ENCODE data around the gene CSNK1E. TPM values are rescaled to one million over a fixed set of nuclear protein-coding genes. Genes with fewer than 3 reads are reported as not detected.

Gene CSNK1E
- total RNA-seq, 4 donors from 2014 or later: 142 to 258 (median 163) TPM

DNA sequence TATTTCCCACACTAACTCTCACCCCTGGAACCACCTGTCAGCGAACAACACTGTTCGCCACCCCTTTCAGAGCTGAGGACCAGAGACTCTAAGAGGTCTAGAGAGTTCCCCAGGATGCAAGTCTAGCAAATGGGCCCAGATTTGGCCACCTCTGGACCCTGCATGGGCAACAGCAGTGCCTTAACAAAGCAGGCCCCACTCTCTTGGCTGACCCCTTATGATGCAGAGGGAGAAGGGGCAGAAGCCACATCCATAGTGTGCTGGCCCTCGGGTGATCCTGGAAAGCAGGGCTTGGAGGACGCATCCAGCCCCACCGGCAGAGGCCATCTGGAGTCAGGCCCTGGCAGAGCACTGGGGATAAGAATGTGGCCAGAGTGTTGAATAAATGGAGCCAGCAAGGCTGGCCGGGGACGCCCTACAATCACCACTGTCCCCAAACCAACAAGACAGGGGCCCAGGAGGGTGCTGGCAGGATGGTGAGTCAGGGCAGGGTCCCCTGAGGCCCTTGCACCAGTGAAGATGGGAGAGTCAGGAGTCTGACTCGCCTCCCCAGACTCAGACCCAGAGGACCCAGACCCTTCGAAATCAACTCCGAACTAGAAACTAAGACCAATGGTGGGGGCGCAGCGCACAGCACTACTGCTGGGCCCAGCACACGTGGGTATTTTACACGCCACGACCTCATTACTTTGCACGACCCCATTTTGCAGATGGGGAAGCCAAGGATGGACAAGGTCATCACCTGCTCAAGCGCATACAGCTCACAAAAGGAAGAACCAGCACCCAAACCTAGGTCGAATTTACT lies 6.5 kb downstream of the CSNK1E start:
- no peak overlapping the region for H3K4me3 ChIP-seq (ENCODE audit: low read depth, poor library complexity, severe bottlenecking)
- 68 to 74% methylated on average over 17 to 18 of the region's 18 CpGs for WGBS, 2 donors
- TF ChIP-seq, protein P1, sequence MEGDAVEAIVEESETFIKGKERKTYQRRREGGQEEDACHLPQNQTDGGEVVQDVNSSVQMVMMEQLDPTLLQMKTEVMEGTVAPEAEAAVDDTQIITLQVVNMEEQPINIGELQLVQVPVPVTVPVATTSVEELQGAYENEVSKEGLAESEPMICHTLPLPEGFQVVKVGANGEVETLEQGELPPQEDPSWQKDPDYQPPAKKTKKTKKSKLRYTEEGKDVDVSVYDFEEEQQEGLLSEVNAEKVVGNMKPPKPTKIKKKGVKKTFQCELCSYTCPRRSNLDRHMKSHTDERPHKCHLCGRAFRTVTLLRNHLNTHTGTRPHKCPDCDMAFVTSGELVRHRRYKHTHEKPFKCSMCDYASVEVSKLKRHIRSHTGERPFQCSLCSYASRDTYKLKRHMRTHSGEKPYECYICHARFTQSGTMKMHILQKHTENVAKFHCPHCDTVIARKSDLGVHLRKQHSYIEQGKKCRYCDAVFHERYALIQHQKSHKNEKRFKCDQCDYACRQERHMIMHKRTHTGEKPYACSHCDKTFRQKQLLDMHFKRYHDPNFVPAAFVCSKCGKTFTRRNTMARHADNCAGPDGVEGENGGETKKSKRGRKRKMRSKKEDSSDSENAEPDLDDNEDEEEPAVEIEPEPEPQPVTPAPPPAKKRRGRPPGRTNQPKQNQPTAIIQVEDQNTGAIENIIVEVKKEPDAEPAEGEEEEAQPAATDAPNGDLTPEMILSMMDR (IDR thresholded peaks at IDR 0.05): no peak
- TF ChIP-seq POLR2A (IDR thresholded peaks at IDR 0.05): no peak
- intact Hi-C loops (cut with DNase I; ENCODE audit: low total_unique reads): loop anchor here (5.0 kb wide), 1 partner anchor 33 kb away; no protein-coding TSS in a partner anchor
- no peak for DNase-seq (ENCODE audit: low spot score in 2 of 2)

DNA sequence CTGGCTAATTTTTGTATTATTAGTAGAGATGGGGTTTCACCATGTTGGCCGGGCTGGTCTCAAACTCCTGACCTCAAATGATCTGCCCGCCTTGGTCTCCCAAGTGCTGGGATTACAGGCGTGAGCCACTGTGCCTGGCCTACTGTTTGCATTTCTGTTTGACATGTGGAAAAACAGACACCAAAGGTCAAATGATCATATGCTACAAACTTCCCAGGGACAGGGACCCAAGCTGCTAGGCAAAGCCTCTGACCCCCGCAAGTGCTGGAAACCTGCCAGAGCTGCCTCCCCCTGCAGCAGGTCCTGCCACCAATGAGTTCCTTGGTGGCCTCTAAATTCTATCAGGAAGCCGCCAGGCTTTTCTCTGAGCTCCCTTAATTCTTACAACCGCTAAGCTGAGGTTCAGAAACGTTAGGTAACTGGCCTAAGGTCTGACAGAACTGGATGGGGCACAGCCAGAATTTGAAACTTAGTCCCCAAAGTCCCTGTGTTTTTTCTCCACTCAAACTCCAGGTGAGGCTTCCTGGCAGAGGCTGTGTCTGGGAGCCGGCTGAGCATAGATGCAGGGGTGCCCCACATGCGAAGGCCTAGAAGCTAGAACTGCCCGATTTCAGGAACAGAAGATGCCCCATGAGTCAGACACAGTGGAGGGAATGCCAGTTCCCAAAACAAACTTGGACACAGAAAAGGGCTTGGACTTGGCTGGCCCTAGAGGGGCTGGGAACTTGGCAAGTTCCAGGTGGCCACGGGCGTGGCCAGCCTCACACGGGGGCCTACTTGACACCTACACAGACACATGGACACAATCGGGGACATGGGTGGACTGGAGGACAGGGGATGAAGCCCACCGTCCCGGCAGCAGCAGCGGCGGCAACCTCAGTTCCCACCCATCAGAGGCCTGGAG lies 7.4 kb downstream of the CSNK1E start:
- intact Hi-C loops (cut with DNase I; ENCODE audit: low total_unique reads): loop anchor here (5.0 kb wide), 1 partner anchor 33 kb away; no protein-coding TSS in a partner anchor
- no peak for TF ChIP-seq POLR2A (IDR thresholded peaks at IDR 0.05)
- TF ChIP-seq, protein P1 (IDR thresholded peaks at IDR 0.05): no peak
- H3K4me3 ChIP-seq (ENCODE audit: low read depth, poor library complexity, severe bottlenecking): no peak overlapping the region
- no peak for DNase-seq (ENCODE audit: low spot score in 2 of 2)
- WGBS, 2 donors: 43 to 54% methylated on average over 18 of the region's 18 CpGs

DNA sequence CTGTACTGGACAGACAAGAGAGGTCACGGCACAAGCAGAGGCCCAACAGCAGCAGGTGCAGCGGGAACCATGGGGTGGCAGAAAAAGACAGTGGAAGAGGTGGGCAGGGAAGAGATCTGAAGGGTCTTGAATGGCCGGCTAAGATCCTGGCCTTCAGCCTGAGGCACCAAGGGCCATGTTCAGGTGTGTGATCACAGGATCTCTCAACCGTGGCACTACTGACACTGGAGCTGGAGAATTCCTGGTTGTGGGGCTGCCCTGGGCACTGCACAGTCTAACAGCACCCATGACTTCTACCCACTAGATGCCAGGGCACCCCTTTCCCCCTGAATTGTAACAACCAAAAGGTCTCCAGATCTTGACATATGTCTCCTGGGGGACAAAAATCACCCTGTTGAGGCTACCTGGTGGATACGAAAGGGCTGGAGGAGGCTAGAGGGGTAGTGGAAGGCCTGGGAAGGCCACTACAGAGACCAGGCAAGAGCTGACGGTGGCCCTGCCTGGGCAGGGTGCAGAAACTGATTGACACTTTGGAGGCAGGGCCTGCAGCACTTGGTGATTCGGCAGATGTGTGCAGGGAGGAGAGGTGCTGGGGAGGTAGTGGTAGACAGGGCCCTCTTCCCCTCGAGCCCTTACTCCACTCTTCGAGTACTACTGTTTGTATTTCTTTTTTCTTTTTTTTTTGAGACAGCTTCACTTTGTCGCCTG lies 8.3 kb downstream of the CSNK1E start:
- DNase-seq (ENCODE audit: low spot score in 2 of 2): no peak
- WGBS, 2 donors: 75 to 79% methylated on average over 10 of the region's 10 CpGs
- TF ChIP-seq, protein P1 (IDR thresholded peaks at IDR 0.05): no peak
- no peak for TF ChIP-seq POLR2A (IDR thresholded peaks at IDR 0.05)
- intact Hi-C loops (cut with DNase I; ENCODE audit: low total_unique reads): no loop called here
- H3K4me3 ChIP-seq (ENCODE audit: low read depth, poor library complexity, severe bottlenecking): no peak overlapping the region

DNA sequence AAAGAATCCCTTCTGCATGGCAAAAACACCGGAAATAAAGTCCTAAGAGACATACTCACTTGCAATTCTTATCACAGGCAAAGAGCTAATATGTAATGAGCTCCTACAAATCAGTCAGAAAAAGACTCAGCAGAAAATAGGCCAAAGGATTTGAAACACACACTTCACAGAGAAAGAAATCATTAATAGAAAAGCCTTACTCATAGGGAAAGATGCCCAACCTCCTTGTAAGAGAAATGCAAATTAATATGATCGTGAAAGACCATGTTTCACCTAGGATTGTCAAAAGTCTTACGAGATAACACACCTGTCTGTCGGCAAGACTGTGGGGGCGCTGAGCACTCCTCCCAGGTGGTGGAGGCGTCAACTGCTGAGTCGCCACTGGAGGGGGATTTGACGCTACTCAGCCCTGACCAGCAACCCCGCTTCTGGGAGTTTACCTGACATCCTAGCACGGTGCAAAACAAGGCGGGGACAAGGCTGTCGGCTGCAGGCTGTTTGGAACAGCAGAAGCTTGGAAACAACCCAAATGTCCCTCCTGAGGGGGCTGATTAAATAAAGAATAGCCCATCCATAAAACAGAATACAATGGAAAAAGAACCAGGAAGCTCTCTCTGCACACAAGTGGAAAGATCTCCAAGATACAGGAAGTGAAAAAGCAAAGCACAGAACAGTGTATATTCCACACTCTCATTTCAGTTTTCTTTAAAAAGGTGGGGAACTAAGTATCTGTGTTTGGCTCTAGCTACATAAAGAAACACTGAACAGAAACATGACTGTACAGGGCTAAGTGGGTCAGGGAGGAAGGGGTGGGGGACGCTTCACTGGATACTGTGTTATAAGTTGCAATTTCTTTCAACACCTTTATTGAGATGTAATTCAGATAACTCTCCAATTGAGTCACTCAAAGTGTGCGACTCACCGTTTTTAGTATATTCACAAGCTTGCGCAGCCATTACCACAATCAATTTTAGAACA lies 11.5 kb downstream of the CSNK1E start:
- 19 to 27% methylated on average over 16 of the region's 16 CpGs for WGBS, 2 donors
- DNase-seq (ENCODE audit: low spot score in 2 of 2): no peak
- H3K4me3 ChIP-seq (ENCODE audit: low read depth, poor library complexity, severe bottlenecking): no peak overlapping the region
- intact Hi-C loops (cut with DNase I; ENCODE audit: low total_unique reads): no loop called here
- TF ChIP-seq POLR2A (IDR thresholded peaks at IDR 0.05): no peak
- TF ChIP-seq, protein P1 (IDR thresholded peaks at IDR 0.05): no peak
